ENCODE results near the gene NUDCD3. TPM values are rescaled to one million over a fixed set of nuclear protein-coding genes. Genes with fewer than 3 reads are reported as not detected.
A peak's percentile ranks its signal among the peaks of the same experiment; 100 is the strongest.

NUDCD3 gene
- total and polyA plus RNA-seq, 2 experiments from 2014 or later: 54.7 to 60.8 TPM

DNA sequence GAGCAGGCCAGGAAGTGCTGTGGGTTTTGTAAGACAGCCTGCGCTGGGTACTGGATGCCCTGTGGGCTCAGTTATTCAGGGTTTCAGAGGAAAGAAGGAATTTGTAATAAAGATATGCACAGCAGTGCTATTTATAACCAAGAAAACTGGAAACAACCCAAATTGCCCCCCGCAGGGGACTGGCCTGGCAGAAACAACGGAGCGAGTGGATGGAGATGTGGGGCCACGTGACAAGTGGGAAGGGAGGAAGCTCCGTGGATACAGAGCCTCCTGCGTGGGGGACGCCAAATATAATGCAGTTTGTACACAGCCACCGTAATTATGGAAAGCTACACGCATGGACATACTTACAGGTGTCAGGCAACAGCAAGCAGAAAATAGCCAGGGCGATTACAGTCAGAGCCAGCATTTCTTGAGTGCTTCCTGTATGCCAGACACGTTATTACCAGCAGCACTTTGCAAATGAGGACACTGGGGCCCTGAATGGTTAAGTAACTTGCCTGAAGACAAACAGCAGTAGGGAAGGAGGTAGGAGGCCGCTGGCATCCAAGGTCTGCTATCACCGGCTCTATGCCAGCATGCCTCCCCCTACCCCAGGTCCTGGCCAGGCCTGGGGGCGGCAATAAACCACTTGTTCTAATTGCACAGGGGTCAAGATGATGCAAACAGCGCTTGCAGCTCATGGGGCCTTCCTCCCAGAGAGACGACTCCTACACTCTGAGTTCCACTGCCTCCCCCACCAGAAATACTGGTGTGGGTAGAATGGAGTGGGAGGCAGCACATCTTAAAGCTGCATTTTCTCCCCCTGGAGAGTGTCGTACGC lies 156.3 kb downstream of the NUDCD3 start:
- Histone ChIP-seq H3K4me3 (no peak overlapping the region), H3K36me3 (replicated peaks; ENCODE audit: insufficient read depth, low read depth) (no peaks in the 10 kb centered on the region), H3K79me2 (no peaks in the 10 kb centered on the region), H3K4me1 (ENCODE audit: insufficient read depth) (no peaks in the 10 kb centered on the region), H3K9me2 (replicated peaks; ENCODE audit: insufficient read depth) (no peaks in the 10 kb centered on the region), H3K9me3 (ENCODE audit: low read depth) (no peaks in the 10 kb centered on the region), H2AFZ (no peak overlapping the region), H4K20me1 (ENCODE audit: insufficient read depth, poor library complexity, severe bottlenecking) (no peaks in the 10 kb centered on the region), H3K4me2 (peak overlapping the region; percentile 27), H3K27me3 (peaks cover 3% of the 10 kb centered on the region), H3K27ac (no peak overlapping the region)
- TF ChIP-seq EZH2 (IDR thresholded peaks at IDR 0.05; ENCODE audit: borderline replicate concordance): no peak
- 67% methylated on average over 19 of the region's 19 CpGs for WGBS (ENCODE audit: low lambda C conversion rate, missing lambda C conversion rate)
- DNase-seq (ENCODE audit: low spot score): no peak

DNA sequence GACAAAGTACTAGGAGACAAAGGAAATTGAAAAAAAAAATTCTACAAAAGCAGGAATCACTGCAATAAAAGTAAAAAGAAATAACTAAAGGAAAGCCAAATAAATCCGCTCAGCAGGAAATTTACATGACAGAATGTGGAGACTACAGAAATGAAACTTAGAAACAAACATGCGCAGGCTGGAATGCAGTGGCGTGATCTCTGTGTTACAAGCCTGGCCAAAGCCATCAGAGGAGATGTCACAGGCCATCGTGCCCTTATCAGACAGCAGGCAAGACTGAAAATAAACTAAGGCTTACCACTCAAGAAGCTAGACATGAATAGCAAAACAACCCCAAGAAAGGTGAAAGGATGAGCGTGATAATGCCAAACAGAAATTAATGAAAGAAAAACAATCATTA lies 158.8 kb downstream of the NUDCD3 start:
- Histone ChIP-seq H3K9me2 (replicated peaks; ENCODE audit: insufficient read depth) (no peaks in the 10 kb centered on the region), H2AFZ (no peak overlapping the region), H3K27me3 (peaks cover 13% of the 10 kb centered on the region), H3K4me1 (ENCODE audit: insufficient read depth) (no peaks in the 10 kb centered on the region), H3K9me3 (ENCODE audit: low read depth) (no peaks in the 10 kb centered on the region), H3K36me3 (replicated peaks; ENCODE audit: insufficient read depth, low read depth) (no peaks in the 10 kb centered on the region), H4K20me1 (ENCODE audit: insufficient read depth, poor library complexity, severe bottlenecking) (no peaks in the 10 kb centered on the region), H3K4me3 (no peak overlapping the region), H3K79me2 (no peaks in the 10 kb centered on the region), H3K27ac (no peak overlapping the region), H3K4me2 (peak overlapping the region; percentile 20)
- TF ChIP-seq EZH2phosphoT487 (IDR thresholded peaks at IDR 0.05; ENCODE audit: low read depth, severe bottlenecking, unreplicated experiment) (no peak), EZH2 (IDR thresholded peaks at IDR 0.05; ENCODE audit: borderline replicate concordance) (no peak)
- TF ChIP-seq, protein P1, sequence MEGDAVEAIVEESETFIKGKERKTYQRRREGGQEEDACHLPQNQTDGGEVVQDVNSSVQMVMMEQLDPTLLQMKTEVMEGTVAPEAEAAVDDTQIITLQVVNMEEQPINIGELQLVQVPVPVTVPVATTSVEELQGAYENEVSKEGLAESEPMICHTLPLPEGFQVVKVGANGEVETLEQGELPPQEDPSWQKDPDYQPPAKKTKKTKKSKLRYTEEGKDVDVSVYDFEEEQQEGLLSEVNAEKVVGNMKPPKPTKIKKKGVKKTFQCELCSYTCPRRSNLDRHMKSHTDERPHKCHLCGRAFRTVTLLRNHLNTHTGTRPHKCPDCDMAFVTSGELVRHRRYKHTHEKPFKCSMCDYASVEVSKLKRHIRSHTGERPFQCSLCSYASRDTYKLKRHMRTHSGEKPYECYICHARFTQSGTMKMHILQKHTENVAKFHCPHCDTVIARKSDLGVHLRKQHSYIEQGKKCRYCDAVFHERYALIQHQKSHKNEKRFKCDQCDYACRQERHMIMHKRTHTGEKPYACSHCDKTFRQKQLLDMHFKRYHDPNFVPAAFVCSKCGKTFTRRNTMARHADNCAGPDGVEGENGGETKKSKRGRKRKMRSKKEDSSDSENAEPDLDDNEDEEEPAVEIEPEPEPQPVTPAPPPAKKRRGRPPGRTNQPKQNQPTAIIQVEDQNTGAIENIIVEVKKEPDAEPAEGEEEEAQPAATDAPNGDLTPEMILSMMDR (IDR thresholded peaks at IDR 0.05; ENCODE audit: poor library complexity): no peak
- no peak for DNase-seq (ENCODE audit: low spot score)
- whole genome bisulfite sequencing (ENCODE audit: low lambda C conversion rate, missing lambda C conversion rate): 41% methylated on average over 5 of the region's 5 CpGs

DNA sequence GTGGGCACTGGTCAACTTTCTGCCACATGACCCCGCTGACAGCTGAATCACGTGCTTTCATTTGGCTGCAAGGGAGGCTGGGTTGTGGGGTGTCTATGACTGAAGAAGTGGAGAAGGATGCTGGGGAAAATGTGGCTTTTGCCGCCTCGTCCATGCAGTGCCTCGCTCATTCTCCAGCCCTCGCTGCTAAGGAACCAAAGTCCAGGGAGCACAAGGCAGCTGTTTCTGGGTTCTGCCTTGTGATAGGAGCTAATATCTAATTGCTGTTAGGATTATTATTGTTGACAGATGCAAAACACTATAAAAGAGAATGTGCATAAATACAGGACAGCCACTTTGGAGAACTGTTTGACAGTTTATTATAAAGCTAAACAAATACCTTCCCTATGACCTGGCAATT lies 160.1 kb downstream of the NUDCD3 start:
- Histone ChIP-seq H3K27me3 (peaks cover 23% of the 10 kb centered on the region), H3K36me3 (replicated peaks; ENCODE audit: insufficient read depth, low read depth) (no peaks in the 10 kb centered on the region), H3K9me3 (ENCODE audit: low read depth) (no peaks in the 10 kb centered on the region), H4K20me1 (ENCODE audit: insufficient read depth, poor library complexity, severe bottlenecking) (no peaks in the 10 kb centered on the region), H3K4me3 (no peak overlapping the region), H3K27ac (no peak overlapping the region), H3K9me2 (replicated peaks; ENCODE audit: insufficient read depth) (no peaks in the 10 kb centered on the region), H3K4me2 (no peak overlapping the region), H3K79me2 (no peaks in the 10 kb centered on the region), H2AFZ (no peak overlapping the region), H3K4me1 (ENCODE audit: insufficient read depth) (no peaks in the 10 kb centered on the region)
- TF ChIP-seq EZH2 (IDR thresholded peaks at IDR 0.05; ENCODE audit: borderline replicate concordance) (no peak), EZH2phosphoT487 (IDR thresholded peaks at IDR 0.05; ENCODE audit: low read depth, severe bottlenecking, unreplicated experiment) (no peak)
- TF ChIP-seq, protein P1 (IDR thresholded peaks at IDR 0.05; ENCODE audit: poor library complexity): no peak
- DNase-seq (ENCODE audit: low spot score): no peak
- WGBS (ENCODE audit: low lambda C conversion rate, missing lambda C conversion rate): 78% methylated on average over 6 of the region's 6 CpGs

DNA sequence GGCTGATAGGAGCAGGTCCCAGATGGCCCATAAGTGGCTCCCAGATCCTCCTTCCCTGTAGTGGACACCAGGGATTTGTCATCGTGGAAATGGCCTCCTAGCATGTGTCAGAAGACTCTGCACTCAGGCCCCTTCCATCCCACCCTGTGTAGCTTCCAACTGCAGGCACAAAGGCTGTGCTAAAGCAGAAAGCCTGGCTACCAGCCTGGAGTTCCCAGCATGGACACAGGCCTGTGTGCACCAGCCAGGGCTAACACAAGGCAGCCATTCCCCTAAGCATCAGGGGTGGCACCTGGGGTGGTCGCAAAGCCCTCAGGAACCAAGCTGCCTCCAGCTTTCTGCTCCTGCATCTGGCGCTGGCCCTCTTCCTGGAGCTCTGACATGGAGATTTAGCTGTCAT lies 160.6 kb downstream of the NUDCD3 start:
- no peak overlapping the region for H2AFZ ChIP-seq
- peaks cover 23% of the 10 kb centered on the region for H3K27me3 ChIP-seq
- H3K79me2 ChIP-seq: no peaks in the 10 kb centered on the region
- H3K9me3 ChIP-seq (ENCODE audit: low read depth): no peaks in the 10 kb centered on the region
- H4K20me1 ChIP-seq (ENCODE audit: insufficient read depth, poor library complexity, severe bottlenecking): no peaks in the 10 kb centered on the region
- WGBS (ENCODE audit: low lambda C conversion rate, missing lambda C conversion rate): 86% methylated on average over 3 of the region's 3 CpGs
- H3K27ac ChIP-seq: no peak overlapping the region
- no peaks in the 10 kb centered on the region for H3K4me1 ChIP-seq (ENCODE audit: insufficient read depth)
- no peak for TF ChIP-seq EZH2phosphoT487 (IDR thresholded peaks at IDR 0.05; ENCODE audit: low read depth, severe bottlenecking, unreplicated experiment)
- TF ChIP-seq EZH2 (IDR thresholded peaks at IDR 0.05; ENCODE audit: borderline replicate concordance): no peak
- TF ChIP-seq, protein P1 (IDR thresholded peaks at IDR 0.05; ENCODE audit: poor library complexity): no peak
- no peak for DNase-seq (ENCODE audit: low spot score)
- H3K4me3 ChIP-seq: no peak overlapping the region
- no peak overlapping the region for H3K4me2 ChIP-seq
- H3K9me2 ChIP-seq (replicated peaks; ENCODE audit: insufficient read depth): no peaks in the 10 kb centered on the region
- no peaks in the 10 kb centered on the region for H3K36me3 ChIP-seq (replicated peaks; ENCODE audit: insufficient read depth, low read depth)
